Measurements from ENCODE around the gene PRR5. TPM values are rescaled to one million over a fixed set of nuclear protein-coding genes. Genes with fewer than 3 reads are reported as not detected.

PRR5 gene
- total and polyA plus RNA-seq, 2 experiments from 2014 or later, result 15.3 to 31.4 TPM

DNA sequence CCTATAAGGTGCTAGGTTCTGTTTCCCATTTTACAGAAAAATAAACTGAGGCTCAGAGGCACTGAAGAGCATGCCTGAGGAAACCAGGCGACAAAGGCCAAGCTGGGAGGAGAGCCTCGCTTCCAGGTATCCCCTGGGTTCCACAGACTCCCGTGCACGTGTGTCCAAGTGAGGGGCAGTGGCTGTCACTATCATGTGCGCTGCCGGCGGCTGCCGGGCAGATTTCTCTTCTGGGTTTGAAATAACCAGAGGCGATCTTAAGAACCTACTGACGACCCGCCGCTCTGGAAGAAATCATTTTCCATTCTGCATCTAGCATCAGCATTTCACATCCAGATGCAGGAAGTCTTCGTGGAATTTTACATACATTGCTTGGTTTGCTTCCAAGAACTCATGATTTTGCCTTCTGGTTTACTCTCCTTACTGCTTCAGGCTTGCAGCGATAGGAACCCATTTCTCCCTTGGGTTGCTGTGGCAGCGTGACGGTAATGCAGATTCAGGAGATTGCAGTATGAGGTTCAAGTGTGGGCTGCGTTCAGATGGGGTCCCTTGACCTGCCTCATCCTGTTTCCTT is 79.0 kb downstream of the PRR5 start (continued):
- TF ChIP-seq ZNF462 (CRISPR knock-in tag; IDR thresholded peaks at IDR 0.05) (no peak), CREB1 (CRISPR knock-in tag; IDR thresholded peaks at IDR 0.05; ENCODE audit: low read depth) (no peak), STAT1 (IDR thresholded peaks at IDR 0.05; ENCODE audit: unreplicated experiment) (no peak)

DNA sequence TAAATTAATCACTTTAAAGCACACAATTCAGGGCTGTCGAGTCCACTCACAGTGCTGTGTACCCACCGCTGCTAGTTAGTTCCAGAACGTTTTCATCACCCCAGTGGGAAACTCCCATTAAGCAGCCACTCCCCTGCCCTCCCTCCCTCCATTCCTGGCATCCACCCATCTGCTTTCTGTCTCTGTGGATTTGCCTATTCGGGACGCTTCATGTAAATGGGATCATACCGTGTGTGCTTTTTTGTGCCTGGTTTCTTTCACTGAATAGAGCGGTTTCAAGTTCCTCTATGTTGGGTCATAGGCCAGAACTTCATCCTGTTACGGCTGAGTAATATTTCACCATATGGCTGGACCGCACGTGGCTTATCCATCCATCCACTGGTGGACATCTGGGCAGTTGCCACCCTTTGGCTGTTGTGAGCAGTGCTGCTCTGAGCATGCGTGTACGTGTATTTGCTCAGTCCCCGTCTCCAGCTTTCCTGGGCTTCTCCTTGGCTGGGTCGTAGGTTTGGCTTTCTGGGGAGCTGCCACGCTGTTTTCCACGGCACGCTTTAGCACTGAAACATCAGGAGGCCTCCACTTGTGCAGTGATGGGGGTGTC is 80.5 kb downstream of the PRR5 start:
- peaks cover 35% of the 10 kb centered on the region for H3K79me2 ChIP-seq (replicated peaks; ENCODE audit: insufficient read depth)
- peaks cover 29% of the 10 kb centered on the region for H3K36me3 Mint-ChIP-seq (ENCODE audit: low read depth)
- ATAC-seq (no peak), DNase-seq (ENCODE audit: low spot score) (no peak)
- H4K20me1 ChIP-seq (replicated peaks; ENCODE audit: insufficient read depth), result peaks cover 21% of the 10 kb centered on the region
- no peak overlapping the region for H3K4me2 ChIP-seq
- no peak overlapping the region for H3K4me3 Mint-ChIP-seq
- H3K27ac ChIP-seq (ENCODE audit: low read depth), result no peak overlapping the region
- peaks cover 10% of the 10 kb centered on the region for H3K27me3 Mint-ChIP-seq (ENCODE audit: insufficient read depth, low read depth, poor library complexity)
- H3K27ac Mint-ChIP-seq, result no peak overlapping the region
- no peaks in the 10 kb centered on the region for H3K27me3 ChIP-seq (ENCODE audit: insufficient read depth)
- no peaks in the 10 kb centered on the region; the same call in 1 of the 2 replicates for H3K4me1 ChIP-seq (ENCODE audit: insufficient read depth)
- H3K36me3 ChIP-seq (ENCODE audit: insufficient read depth), result 0 out of 2 replicates have a peak, but pooled peaks cover 7% of the 10 kb centered on the region
- no peak overlapping the region for H2AFZ ChIP-seq
- peaks cover 15% of the 10 kb centered on the region for H3K4me1 Mint-ChIP-seq
- H3K4me3 ChIP-seq, result no peak overlapping the region
- no peaks in the 10 kb centered on the region for H3K9me3 Mint-ChIP-seq
- H3F3A ChIP-seq (replicated peaks; ENCODE audit: low read depth), result no peaks in the 10 kb centered on the region; the same call in 1 of the 2 replicates
- no peaks in the 10 kb centered on the region for H3K9me2 ChIP-seq (ENCODE audit: insufficient read depth)
- no peak for TF ChIP-seq NANOG (IDR thresholded peaks at IDR 0.05; ENCODE audit: borderline replicate concordance)
- TF ChIP-seq ZNF114 (CRISPR knock-in tag; IDR thresholded peaks at IDR 0.05), result no peak
- no peak for TF ChIP-seq CTCF (conservative IDR thresholded peaks at IDR 0.05; ENCODE audit: low read depth in 2 of 2)
- TF ChIP-seq EZH2 (IDR thresholded peaks at IDR 0.05; ENCODE audit: low read depth, unreplicated experiment), result no peak
- TF ChIP-seq CREB1 (CRISPR knock-in tag; IDR thresholded peaks at IDR 0.05; ENCODE audit: low read depth), result no peak

Measured in GM23338 (cell line).